ENCODE results near the gene CLOCK. TPM values are rescaled to one million over a fixed set of nuclear protein-coding genes. Genes with fewer than 3 reads are reported as not detected.
A peak's percentile ranks its signal among the peaks of the same experiment; 100 is the strongest.

Gene CLOCK
- total RNA-seq, 1 donor from 2014 or later = 34.2 TPM

DNA sequence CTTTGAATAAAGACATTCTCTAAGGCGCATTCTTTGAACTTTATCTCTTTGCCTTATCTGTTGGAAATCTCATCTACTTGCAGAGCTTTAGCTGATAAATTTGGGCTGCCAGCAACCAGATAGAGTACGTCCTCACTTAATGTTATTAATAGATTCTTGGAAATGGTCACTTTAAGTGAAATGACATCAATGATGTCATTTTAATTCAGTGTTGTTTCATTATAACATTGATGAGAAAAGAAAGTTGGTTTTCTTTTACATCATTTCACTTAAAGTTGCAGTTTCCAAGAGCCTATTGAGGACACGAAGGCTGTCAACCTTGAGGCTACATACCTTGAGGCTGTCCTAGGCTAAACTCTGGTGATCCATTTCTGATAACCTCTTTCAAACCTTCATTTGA lies 141.6 kb downstream of the CLOCK start:
- Histone ChIP-seq H3K27ac (replicated peaks) (no peak overlapping the region), H3K4me1 (peaks cover 47% of the 10 kb centered on the region), H3K9me3 (replicated peaks) (no peaks in the 10 kb centered on the region), H3K27me3 (ENCODE audit: low read depth) (no peaks in the 10 kb centered on the region), H3K36me3 (peaks cover 44% of the 10 kb centered on the region), H3K4me3 (no peak overlapping the region)
- DNase-seq = no peak
- TF ChIP-seq, protein P1, sequence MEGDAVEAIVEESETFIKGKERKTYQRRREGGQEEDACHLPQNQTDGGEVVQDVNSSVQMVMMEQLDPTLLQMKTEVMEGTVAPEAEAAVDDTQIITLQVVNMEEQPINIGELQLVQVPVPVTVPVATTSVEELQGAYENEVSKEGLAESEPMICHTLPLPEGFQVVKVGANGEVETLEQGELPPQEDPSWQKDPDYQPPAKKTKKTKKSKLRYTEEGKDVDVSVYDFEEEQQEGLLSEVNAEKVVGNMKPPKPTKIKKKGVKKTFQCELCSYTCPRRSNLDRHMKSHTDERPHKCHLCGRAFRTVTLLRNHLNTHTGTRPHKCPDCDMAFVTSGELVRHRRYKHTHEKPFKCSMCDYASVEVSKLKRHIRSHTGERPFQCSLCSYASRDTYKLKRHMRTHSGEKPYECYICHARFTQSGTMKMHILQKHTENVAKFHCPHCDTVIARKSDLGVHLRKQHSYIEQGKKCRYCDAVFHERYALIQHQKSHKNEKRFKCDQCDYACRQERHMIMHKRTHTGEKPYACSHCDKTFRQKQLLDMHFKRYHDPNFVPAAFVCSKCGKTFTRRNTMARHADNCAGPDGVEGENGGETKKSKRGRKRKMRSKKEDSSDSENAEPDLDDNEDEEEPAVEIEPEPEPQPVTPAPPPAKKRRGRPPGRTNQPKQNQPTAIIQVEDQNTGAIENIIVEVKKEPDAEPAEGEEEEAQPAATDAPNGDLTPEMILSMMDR (IDR thresholded peaks at IDR 0.05; ENCODE audit: borderline replicate concordance) = no peak
- intact Hi-C loops (cut with micrococcal nuclease) = no loop called here

DNA sequence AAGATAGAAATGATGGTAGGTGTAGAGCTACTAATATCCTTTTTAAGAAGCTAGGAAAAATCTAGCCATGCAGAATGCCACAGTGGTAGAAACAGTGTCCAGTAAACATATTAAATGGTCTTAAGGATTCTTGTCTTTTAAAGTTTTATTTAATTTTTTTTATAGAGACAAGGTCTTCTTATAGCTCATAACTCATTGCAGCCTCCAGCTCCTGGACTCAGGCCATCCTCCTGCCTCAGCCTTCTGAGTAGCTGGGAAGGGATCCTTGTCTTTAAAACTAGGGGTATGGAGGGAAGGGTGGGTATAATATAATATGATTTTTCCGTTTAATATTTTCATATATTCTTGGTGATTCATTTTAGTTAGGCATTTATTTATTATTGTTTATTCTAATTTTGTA lies 147.1 kb downstream of the CLOCK start:
- intact Hi-C loops (cut with micrococcal nuclease) = no loop called here
- no peak overlapping the region for H3K27ac ChIP-seq (replicated peaks)
- H3K9me3 ChIP-seq (replicated peaks) = no peaks in the 10 kb centered on the region
- DNase-seq = no peak
- H3K36me3 ChIP-seq = peaks cover 20% of the 10 kb centered on the region
- H3K4me1 ChIP-seq = peaks cover 66% of the 10 kb centered on the region
- no peaks in the 10 kb centered on the region for H3K27me3 ChIP-seq (ENCODE audit: low read depth)
- TF ChIP-seq, protein P1 (IDR thresholded peaks at IDR 0.05; ENCODE audit: borderline replicate concordance) = no peak
- peak overlapping the region; percentile 89 for H3K4me3 ChIP-seq

DNA sequence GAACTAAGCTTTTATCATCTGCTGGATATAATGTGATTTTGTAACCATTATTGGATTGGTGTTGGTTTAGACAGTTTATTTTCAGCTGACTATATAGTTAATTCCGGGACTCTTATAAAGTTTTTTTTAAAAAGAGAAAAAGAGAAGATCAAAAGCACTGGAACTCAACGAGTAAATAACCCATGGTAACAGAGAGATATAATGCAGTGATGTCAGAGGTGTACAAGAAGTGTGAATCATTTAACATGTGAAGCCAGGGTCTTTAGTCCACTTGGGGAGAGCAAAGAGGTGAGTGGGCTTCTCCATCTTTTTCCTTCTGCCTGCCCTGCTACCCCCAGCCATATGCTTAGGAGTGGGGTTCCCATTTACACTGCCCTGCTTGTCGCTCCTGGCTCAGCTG lies 147.7 kb downstream of the CLOCK start:
- Histone ChIP-seq H3K4me1 (peaks cover 64% of the 10 kb centered on the region), H3K27ac (replicated peaks) (peak overlapping the region; percentile 98), H3K36me3 (peaks cover 13% of the 10 kb centered on the region), H3K4me3 (peak overlapping the region; percentile 89), H3K27me3 (ENCODE audit: low read depth) (no peaks in the 10 kb centered on the region), H3K9me3 (replicated peaks) (no peaks in the 10 kb centered on the region)
- intact Hi-C loops (cut with micrococcal nuclease) = no loop called here
- TF ChIP-seq, protein P1 (IDR thresholded peaks at IDR 0.05; ENCODE audit: borderline replicate concordance) = no peak
- no peak for DNase-seq

DNA sequence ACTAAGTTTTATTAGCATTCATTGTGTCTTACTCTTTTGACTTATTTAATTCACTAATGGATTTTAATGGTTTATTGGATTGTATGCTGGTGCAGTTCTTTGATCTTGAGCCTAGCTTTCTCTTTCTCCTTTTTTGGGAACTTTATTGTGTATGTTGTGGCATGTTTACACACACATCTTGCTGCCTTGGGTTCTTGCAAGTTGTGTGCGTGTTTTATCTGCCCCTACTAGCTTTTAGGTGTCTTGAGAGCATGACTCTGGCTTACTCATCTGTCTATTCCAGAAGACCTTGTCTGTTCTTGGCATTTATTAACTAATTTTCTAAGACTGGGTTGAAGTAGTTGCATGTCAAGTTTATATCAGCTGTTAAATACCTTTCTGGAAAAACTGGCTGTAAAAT lies 148.2 kb downstream of the CLOCK start:
- no peak for DNase-seq
- intact Hi-C loops (cut with micrococcal nuclease) = no loop called here
- peak overlapping the region; percentile 89 for H3K4me3 ChIP-seq
- TF ChIP-seq, protein P1 (IDR thresholded peaks at IDR 0.05; ENCODE audit: borderline replicate concordance) = no peak
- peaks cover 10% of the 10 kb centered on the region for H3K36me3 ChIP-seq
- H3K9me3 ChIP-seq (replicated peaks) = no peaks in the 10 kb centered on the region
- no peaks in the 10 kb centered on the region for H3K27me3 ChIP-seq (ENCODE audit: low read depth)
- peak overlapping the region; percentile 98 for H3K27ac ChIP-seq (replicated peaks)
- peaks cover 60% of the 10 kb centered on the region for H3K4me1 ChIP-seq

DNA sequence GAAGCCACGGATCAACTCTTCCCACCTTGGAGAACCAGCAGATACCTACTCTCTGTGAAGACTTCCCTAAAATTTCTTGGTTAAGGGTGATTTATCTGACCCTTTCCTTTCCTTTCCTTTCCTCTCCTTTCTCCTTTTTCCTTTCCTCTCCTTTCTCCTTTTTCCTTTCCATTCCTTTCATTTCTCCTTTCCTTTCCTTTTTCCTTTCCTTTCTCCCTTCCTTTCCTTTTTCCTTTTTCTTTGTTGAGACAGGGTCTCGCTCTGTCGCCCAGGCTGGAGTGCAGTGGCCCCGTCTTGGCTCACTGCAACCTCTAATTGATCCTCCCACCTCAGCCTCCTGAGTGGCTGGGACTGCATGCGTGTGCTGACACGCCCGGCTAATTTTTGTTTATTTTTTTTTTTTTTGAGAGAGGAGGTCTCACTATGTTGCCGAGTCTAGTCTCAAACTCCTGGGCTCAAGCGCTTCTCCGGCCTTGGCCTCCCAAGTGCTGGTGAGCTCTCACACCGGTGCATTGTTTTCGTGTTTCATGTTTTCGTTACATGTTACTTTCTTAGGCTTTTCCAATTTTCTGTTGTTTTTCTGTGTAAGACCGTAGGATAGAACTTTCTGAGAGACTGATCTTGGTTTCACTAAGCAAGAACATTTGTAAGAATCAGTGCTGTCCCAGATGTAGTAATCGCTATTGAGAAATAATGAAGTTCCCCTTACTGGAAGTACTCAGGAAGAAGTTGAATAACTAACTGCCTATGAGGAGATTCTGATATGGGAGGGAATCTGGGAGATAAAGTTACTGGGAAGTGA lies 149.0 kb downstream of the CLOCK start:
- Histone ChIP-seq H3K4me3 (peak overlapping the region; percentile 89), H3K4me1 (peaks cover 60% of the 10 kb centered on the region), H3K27me3 (ENCODE audit: low read depth) (no peaks in the 10 kb centered on the region), H3K9me3 (replicated peaks) (no peaks in the 10 kb centered on the region), H3K36me3 (peaks cover 5% of the 10 kb centered on the region), H3K27ac (replicated peaks) (peak overlapping the region; percentile 98)
- TF ChIP-seq, protein P1 (IDR thresholded peaks at IDR 0.05; ENCODE audit: borderline replicate concordance) = no peak
- intact Hi-C loops (cut with micrococcal nuclease) = no loop called here
- no peak for DNase-seq

Measured in left ventricle myocardium inferior (tissue), 1 donor.